ENCODE results near the gene CAMK2B. TPM values are rescaled to one million over a fixed set of nuclear protein-coding genes. Genes with fewer than 3 reads are reported as not detected.
A peak's percentile ranks its signal among the peaks of the same experiment; 100 is the strongest.

CAMK2B gene
- total and polyA plus RNA-seq, 8 donors: 0.17 to 1.1 (median 0.53) TPM

DNA sequence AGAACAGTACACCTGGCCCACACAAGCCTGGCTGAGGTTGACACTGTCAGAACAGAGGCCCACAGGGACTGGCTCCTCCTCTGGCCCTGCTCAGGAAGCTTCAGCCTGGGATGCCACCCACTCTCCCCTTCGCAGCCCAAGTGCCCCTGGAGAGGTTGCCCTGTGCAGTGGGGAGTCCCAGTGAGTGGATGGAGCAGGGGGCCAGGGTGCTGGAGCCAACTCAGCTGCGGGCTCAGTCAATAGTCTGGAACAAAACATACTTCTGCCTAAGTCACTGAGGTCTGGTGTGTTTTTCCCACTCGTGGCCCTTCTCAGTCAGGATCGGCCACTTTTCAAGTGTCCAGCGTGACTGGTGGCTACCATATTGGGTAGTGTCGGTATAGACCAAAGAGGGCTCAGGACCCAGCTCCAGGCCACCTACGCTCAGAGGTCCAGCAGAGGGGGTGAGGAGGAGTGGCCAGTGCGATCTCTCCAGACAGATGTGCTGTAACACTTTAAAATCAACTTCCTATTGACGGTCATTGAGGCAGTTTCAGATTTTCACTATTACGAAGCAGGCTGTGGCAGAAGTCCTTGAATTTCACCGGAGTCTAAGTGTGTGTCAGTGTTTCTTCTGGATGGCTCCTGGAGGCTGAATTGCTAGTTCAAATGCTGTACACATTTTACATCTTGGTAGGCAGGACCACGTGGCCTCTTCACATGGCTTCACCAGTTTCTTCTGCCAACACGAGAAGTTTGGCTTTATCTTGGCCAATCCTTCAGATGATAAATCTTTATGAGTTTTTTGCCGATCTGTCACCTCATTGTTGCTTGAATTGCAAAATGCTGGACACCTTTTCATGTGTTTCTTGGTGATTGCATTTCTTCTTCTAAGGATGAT is 135.2 kb downstream of the CAMK2B start:
- Histone ChIP-seq H3K4me3 (no peak overlapping the region), H3K4me1 (no peaks in the 10 kb centered on the region), H3K27me3 (peaks cover 0 to 27% of the 10 kb centered on the region in 2 donors), H3K36me3 (no peaks in the 10 kb centered on the region), H3K9me3 (no peaks in the 10 kb centered on the region), H3K27ac (no peak overlapping the region)
- intact Hi-C loops (cut with DNase I): no loop called here
- no peak for DNase-seq
- TF ChIP-seq, protein P1, sequence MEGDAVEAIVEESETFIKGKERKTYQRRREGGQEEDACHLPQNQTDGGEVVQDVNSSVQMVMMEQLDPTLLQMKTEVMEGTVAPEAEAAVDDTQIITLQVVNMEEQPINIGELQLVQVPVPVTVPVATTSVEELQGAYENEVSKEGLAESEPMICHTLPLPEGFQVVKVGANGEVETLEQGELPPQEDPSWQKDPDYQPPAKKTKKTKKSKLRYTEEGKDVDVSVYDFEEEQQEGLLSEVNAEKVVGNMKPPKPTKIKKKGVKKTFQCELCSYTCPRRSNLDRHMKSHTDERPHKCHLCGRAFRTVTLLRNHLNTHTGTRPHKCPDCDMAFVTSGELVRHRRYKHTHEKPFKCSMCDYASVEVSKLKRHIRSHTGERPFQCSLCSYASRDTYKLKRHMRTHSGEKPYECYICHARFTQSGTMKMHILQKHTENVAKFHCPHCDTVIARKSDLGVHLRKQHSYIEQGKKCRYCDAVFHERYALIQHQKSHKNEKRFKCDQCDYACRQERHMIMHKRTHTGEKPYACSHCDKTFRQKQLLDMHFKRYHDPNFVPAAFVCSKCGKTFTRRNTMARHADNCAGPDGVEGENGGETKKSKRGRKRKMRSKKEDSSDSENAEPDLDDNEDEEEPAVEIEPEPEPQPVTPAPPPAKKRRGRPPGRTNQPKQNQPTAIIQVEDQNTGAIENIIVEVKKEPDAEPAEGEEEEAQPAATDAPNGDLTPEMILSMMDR (IDR thresholded peaks at IDR 0.05): no peak
- ATAC-seq: no peak

DNA sequence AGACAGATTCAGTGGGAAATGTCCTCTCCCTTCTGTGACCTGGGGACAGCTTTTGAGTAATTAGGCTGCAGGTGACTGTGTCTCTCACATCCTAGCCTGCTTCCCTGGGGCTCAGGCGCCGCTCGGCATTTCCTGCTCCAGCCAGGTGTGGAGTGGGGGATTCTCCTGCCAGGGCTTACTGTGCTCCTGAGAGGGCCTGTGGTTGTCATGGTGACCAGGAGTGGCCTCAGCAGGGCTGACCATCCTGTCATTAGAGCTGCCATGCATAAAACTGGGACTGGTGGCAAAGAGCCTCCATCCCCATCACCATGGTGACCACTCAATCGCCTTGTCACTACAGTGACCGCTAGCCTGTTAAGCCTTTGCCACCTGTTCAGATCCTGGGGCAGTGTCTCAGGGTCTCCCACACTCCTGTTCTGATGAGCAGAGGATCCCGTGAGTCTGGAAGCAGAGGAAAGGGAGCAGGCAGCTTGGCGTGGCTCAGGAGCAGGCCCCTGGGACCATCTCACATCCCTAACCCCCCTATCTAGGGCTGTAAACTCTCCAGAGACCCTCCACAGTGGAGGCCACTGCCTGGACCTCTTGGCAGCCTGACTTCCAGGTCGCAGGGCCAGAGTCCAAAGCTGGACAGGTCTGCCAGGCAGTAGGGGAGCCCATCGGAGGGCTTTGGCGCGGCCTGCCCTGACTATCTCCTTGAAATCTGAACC is 136.0 kb downstream of the CAMK2B start, which contains the start of gene GCK:
TSS of gene GCK (minus strand) at position 154 of the 707 bp plus-strand sequence. CDS start 486 bp downstream, outside the sequence.
- no peaks in the 10 kb centered on the region for H3K9me3 ChIP-seq
- H3K36me3 ChIP-seq: no peaks in the 10 kb centered on the region
- ATAC-seq: no peak
- intact Hi-C loops (cut with DNase I): no loop called here
- H3K27me3 ChIP-seq: peaks cover 0 to 27% of the 10 kb centered on the region in 2 donors
- DNase-seq: no peak
- no peak within 1 kb of the TSS for H3K4me3 ChIP-seq
- TF ChIP-seq, protein P1 (IDR thresholded peaks at IDR 0.05): no peak
- H3K27ac ChIP-seq: no peak within 1 kb of the TSS
- no peaks in the 10 kb centered on the region for H3K4me1 ChIP-seq

DNA sequence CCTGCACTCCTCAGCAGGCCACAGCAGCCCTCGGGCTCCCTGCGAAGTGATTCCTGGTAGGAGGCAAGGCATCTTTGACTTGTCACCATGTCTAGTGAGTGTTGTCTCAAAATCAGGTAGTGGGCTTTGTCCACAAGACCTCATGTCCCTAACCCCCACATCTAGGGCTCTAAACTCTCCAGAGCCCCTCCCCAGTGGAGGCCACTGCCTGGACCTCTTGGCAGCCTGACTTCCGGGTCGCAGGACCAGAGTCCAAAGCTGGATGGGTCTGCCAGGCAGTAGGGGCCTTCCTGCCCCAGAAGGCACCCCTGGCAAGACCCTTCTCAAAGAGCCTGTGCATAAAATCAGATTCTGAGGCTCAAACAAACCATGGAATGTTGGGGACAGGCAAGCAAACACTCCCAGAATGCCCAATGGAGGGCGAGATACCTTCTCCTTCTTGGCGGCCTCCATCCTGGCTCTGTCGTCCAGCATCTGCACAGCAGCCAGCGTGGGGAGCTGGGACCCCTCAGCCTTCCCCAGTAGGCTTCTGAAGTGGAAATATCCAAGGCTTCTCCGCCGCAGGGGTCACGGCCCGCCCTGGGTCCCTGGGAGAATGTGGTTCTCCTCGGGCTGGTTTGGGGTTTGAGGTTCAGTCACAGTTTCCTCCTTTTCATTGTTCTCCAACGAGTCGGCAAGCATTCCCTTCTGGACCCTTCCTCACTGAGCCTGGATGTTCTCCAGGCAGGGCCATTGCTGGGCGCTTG is 136.7 kb downstream of the CAMK2B start:
- ATAC-seq (no peak), DNase-seq (no peak)
- intact Hi-C loops (cut with DNase I): no loop called here
- peaks cover 0 to 27% of the 10 kb centered on the region in 2 donors for H3K27me3 ChIP-seq
- no peaks in the 10 kb centered on the region for H3K36me3 ChIP-seq
- TF ChIP-seq, protein P1 (IDR thresholded peaks at IDR 0.05): no peak
- no peaks in the 10 kb centered on the region for H3K9me3 ChIP-seq
- H3K27ac ChIP-seq: no peak overlapping the region
- H3K4me1 ChIP-seq: no peaks in the 10 kb centered on the region
- H3K4me3 ChIP-seq: no peak overlapping the region

DNA sequence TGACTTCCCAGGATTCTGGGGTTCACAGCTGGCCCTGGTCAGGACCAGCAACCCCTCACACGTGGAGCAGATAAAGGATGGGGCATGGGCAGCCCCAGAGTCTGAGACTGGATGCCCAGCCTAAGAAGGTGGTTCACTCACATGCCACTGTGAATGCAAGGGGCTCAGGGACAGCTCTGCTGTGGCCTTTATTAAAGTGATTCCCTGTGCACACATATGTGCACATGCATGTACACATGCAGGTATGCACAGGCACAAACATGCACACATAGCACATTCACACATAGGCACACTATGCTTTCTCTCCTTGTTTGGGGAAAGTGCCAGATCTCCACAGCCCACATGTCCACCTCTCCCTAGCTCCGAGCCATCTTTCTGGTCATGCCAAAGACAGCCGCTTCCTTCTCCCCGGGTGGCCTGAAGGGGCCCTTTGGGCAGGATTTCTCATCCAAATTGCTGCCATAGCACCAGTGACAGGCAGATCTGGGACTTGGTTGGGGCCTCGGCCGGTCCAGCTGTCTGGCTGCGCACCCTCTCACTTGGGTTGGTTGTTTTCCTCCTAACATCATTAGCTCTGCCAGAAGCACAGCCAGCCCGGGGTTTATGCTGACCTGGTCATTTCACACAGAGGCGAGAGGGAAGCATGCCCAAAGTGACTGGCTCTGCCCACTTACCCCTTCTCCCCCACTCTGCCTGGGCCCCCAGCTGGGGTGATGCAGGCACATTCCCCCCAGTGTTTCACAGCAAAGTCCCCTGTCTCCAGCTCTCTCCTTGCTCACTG is 137.6 kb downstream of the CAMK2B start:
- TF ChIP-seq, protein P1 (IDR thresholded peaks at IDR 0.05): no peak
- Histone ChIP-seq H3K27me3 (peaks cover 0 to 26% of the 10 kb centered on the region in 2 donors), H3K9me3 (peaks cover 0 to under 1% of the 10 kb centered on the region in 2 donors), H3K36me3 (no peaks in the 10 kb centered on the region), H3K4me1 (no peaks in the 10 kb centered on the region), H3K27ac (no peak overlapping the region), H3K4me3 (no peak overlapping the region)
- DNase-seq (peak in 2 of 4 donors; percentile 7 to 13), ATAC-seq (no peak)
- intact Hi-C loops (cut with DNase I): no loop called here

Data from left lung (tissue), 10 donors.